Endothelial cell of umbilical vein (primary cell): ENCODE data around the gene ORM2.

Experiments
- EZH2 ChIP-seq: IDR thresholded peaks from 2 replicates; pipeline ENCODE4 v1.6.1; 2012; ENCODE audit warnings: borderline replicate concordance, low read depth, mild to moderate bottlenecking, moderate library complexity, low read length, inconsistent platforms; ENCODE audit not compliant: severe bottlenecking
- POLR2A ChIP-seq: IDR thresholded peaks from 2 replicates; pipeline ENCODE4 v1.6.1; 2012; ENCODE audit warnings: low read depth, mild to moderate bottlenecking, control low read depth, low read length
- POLR2AphosphoS5 ChIP-seq: IDR thresholded peaks from 2 replicates; pipeline ENCODE4 v1.6.1; 2012; ENCODE audit warnings: low read depth, mild to moderate bottlenecking, control low read depth, low read length, moderate library complexity; ENCODE audit not compliant: insufficient read depth
- TF ChIP-seq, protein P1 (sequence below), 2 donors: IDR thresholded peaks; 1 replicate in 1 of 2; 2 replicates in 1 of 2; pipeline ENCODE4 v1.5.1; 2011; ENCODE audit warnings: low read length in 2 of 2, mild to moderate bottlenecking in 2 of 2, moderate library complexity in 2 of 2, control low read depth in 1 of 2, inconsistent platforms in 1 of 2, low read depth in 1 of 2; ENCODE audit not compliant: insufficient read depth in 1 of 2; ENCODE audit errors: extremely low read depth in 1 of 2

DNA sequence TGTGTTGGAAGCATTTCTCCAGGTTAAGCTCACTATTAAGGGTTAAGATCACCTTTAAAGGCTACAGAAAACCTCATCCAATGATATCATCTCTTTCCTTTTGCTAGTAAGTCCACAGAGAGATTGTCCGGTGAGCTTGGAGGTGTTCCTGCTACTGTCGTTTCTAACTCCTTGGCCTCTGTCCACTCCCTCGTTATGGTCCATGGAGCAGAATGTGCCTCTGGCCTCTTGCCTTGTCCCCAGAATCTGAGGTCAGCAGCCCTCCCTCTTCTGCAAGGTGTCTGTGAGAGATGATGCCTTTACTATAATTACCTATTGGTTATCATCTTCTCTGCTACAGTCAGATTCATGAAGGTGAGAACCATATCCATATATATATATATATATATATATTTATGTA, 15.0 kb downstream of the ORM2 start:
- TF ChIP-seq, protein P1, sequence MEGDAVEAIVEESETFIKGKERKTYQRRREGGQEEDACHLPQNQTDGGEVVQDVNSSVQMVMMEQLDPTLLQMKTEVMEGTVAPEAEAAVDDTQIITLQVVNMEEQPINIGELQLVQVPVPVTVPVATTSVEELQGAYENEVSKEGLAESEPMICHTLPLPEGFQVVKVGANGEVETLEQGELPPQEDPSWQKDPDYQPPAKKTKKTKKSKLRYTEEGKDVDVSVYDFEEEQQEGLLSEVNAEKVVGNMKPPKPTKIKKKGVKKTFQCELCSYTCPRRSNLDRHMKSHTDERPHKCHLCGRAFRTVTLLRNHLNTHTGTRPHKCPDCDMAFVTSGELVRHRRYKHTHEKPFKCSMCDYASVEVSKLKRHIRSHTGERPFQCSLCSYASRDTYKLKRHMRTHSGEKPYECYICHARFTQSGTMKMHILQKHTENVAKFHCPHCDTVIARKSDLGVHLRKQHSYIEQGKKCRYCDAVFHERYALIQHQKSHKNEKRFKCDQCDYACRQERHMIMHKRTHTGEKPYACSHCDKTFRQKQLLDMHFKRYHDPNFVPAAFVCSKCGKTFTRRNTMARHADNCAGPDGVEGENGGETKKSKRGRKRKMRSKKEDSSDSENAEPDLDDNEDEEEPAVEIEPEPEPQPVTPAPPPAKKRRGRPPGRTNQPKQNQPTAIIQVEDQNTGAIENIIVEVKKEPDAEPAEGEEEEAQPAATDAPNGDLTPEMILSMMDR (IDR thresholded peaks at IDR 0.05; ENCODE audit: extremely low read depth in 1 of 2, insufficient read depth in 1 of 2, low read depth in 1 of 2, low read length in 2 of 2): no peak
- TF ChIP-seq POLR2AphosphoS5 (no peak), EZH2 (no peak), POLR2A (no peak)
